IgD-negative memory B cell (primary cell): ENCODE measurements around the gene IFT81. TPM values are rescaled to one million over a fixed set of nuclear protein-coding genes. Genes with fewer than 3 reads are reported as not detected.

ENCODE experiments used
- polyA plus RNA-seq: library from polyadenylated mRNA; unstranded; fragments of 300-500 nt; fragmentation: Illumina TruSeq; gene quantifications from one replicate; pipeline ENCODE4 v1.2.3, GENCODE V29; 2021

Gene IFT81
- polyA plus RNA-seq, 1 donor from 2014 or later = 1.5 TPM

Other genes starting within 250 kb of the IFT81 start
- gene GLTP, start 243.8 kb upstream of the IFT81 start, polyA plus RNA-seq = 47.8 TPM
- 12.5 TPM for gene TCHP, start 224.1 kb upstream of the IFT81 start, polyA plus RNA-seq
- 93.4 TPM for gene GIT2, start 128.0 kb upstream of the IFT81 start, polyA plus RNA-seq
- gene ANKRD13A, start 124.9 kb upstream of the IFT81 start, polyA plus RNA-seq = 156 TPM
- 14.1 TPM for gene C12orf76, start 75.8 kb upstream of the IFT81 start, polyA plus RNA-seq
- 3.5 TPM for gene ATP2A2, start 156.9 kb downstream of the IFT81 start, polyA plus RNA-seq